ENCODE results near the gene EFNA5.

DNA sequence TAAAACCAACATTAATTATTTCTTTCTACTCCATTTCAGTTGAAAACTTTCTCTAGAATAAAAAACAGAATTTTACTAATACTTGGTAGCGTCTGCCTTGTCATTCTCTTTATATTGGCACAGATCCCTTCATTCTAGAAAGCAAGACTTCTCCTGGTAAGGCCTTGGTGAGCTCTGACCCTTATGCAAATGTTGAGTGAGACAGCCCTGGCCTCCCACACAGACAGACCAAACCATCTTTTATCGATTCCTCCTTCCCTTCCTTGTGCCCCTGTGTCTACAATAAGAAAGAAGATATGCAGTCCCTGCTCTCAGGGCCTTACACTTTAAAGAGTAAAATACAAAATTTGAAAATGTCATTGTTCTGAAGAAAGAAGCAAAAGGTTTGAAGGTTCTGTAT, 262.2 kb downstream of the EFNA5 start:
- TF ChIP-seq CTCF (IDR thresholded peaks at IDR 0.05) (no peak), POLR2A (IDR thresholded peaks at IDR 0.05) (no peak)

Measured in uterus (tissue), 2 donors.